Transverse colon (tissue), 4 donors: Measurements from ENCODE around the gene B3GNT8.
"Not testable (repeated sequence)": the region's sequence is repeated elsewhere in the genome, so short reads cannot be mapped to it uniquely, and the experiment has no call there.

Source experiments
- CTCF ChIP-seq, 5 experiments: fragments of 200-600 bp in 3 of 5; fragments of 450-650 bp in 2 of 5; sonication (generic) in 3 of 5; IDR thresholded peaks; 1 replicate in 2 of 5; 2 replicates in 3 of 5; pipeline ENCODE4 v1.5.1; 2016 to 2017; ENCODE audit warnings: antibody characterized with exemption in 5 of 5, inconsistent platforms in 3 of 5, mild to moderate bottlenecking in 2 of 5, moderate library complexity in 1 of 5
- EP300 ChIP-seq: sonication (generic); formaldehyde crosslinking; IDR thresholded peaks from one replicate; pipeline ENCODE4 v1.6.1; 2017; ENCODE audit warnings: antibody characterized with exemption, low read depth
- POLR2A ChIP-seq: fragments of 450-650 bp; IDR thresholded peaks from one replicate; pipeline ENCODE4 v1.6.1; 2016; ENCODE audit warnings: antibody characterized with exemption, mild to moderate bottlenecking, moderate library complexity
- POLR2AphosphoS5 ChIP-seq, 3 donors: sonication (generic); formaldehyde crosslinking; IDR thresholded peaks; one replicate each; pipeline ENCODE4 v1.6.1; 2016; ENCODE audit warnings: antibody characterized with exemption in 3 of 3

DNA sequence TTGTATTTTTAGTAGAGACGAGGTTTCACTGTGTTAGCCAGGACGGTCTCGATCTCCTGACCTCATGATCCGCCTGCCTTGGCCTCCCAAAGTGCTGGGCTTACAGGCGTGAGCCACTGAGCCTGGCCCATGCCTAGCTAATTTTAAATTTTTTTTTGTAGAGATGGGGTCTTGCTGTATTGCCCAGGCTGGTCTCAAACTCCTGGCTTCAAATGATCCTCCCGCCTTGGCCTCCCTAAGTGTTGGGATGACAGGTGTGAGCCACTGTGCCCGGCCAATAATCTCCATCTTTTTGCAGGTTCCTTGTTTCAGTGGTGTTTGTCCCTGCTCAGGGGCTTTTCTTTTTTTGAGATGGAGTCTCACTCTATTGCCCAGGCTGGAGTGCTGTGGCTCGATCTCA, 45.6 kb downstream of the B3GNT8 start:
- TF ChIP-seq CTCF (IDR thresholded peaks at IDR 0.05); POLR2AphosphoS5 (IDR thresholded peaks at IDR 0.05); POLR2A; EP300: not testable (repeated sequence)
